ENCODE measurements around the gene FKBP1A. TPM values are rescaled to one million over a fixed set of nuclear protein-coding genes. Genes with fewer than 3 reads are reported as not detected.

The FKBP1A gene
- total and polyA plus RNA-seq, 2 donors (not counting 3 experiments of a cell fraction or from before 2014, with no cell fraction given): 968 to 1,972 TPM

DNA sequence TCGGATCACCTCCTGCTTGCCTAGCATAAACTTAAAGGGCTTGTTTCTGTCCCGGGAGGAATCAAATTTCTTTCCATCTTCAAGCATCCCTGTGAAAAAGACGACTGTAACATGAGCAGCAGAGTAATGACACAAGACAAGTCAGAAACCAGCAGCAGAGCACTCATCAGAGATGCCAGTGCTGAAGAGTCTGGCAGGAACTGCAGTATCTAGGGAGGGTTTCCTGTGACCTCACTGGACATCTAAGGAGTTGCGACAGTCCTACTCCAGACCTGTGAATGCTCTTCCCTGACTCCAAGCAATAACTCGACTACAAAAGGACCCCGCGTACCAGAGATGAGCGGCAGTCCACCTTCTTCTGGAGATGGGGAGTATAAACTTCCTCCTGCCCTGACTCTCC lies 17.3 kb downstream of the FKBP1A start:
- peak; percentile 47 for DNase-seq (ENCODE audit: low read depth, low spot score)
- Histone ChIP-seq H3K9me1 (replicated peaks; ENCODE audit: control insufficient read depth, extremely low read depth, insufficient read depth, low read length) (no peaks in the 10 kb centered on the region), H3K27me3 (ENCODE audit: control insufficient read depth in 2 of 2, insufficient read depth in 2 of 2, low read length in 2 of 2) (no peaks in the 10 kb centered on the region), H3K4me1 (ENCODE audit: control insufficient read depth, extremely low read depth, insufficient read depth, low read length) (peaks cover 99% of the 10 kb centered on the region), H4K20me1 (replicated peaks; ENCODE audit: control insufficient read depth, extremely low read depth, insufficient read depth, low read length) (peaks cover 4% of the 10 kb centered on the region), H3K79me2 (ENCODE audit: control insufficient read depth, insufficient read depth, low read length) (peaks cover 99% of the 10 kb centered on the region), H3K27ac (ENCODE audit: insufficient read depth, low read depth, low read length) (peak overlapping the region; percentile 83), H3K4me3 (replicated peaks in 1 of 3; ENCODE audit: insufficient read depth in 1 of 3, low read depth in 1 of 3, low read length in 3 of 3) (no peak overlapping the region), H3K9ac (replicated peaks; ENCODE audit: extremely low read depth, insufficient read depth, low read length) (peak overlapping the region; percentile 21), H3K9me3 (replicated peaks; ENCODE audit: control insufficient read depth, insufficient read depth, low read length) (no peaks in the 10 kb centered on the region), H2AFZ (ENCODE audit: low read depth, low read length) (no peak overlapping the region), H3K4me2 (ENCODE audit: insufficient read depth, low read length) (peak overlapping the region; percentile 18), H3K36me3 (ENCODE audit: control insufficient read depth in 2 of 2, extremely low read depth in 1 of 2, insufficient read depth in 2 of 2, low read length in 2 of 2) (peaks cover 14 to 17% of the 10 kb centered on the region in 2 experiments)
- no TSS peak for BruUV-seq (replicated peaks)
- TF ChIP-seq, protein P1, sequence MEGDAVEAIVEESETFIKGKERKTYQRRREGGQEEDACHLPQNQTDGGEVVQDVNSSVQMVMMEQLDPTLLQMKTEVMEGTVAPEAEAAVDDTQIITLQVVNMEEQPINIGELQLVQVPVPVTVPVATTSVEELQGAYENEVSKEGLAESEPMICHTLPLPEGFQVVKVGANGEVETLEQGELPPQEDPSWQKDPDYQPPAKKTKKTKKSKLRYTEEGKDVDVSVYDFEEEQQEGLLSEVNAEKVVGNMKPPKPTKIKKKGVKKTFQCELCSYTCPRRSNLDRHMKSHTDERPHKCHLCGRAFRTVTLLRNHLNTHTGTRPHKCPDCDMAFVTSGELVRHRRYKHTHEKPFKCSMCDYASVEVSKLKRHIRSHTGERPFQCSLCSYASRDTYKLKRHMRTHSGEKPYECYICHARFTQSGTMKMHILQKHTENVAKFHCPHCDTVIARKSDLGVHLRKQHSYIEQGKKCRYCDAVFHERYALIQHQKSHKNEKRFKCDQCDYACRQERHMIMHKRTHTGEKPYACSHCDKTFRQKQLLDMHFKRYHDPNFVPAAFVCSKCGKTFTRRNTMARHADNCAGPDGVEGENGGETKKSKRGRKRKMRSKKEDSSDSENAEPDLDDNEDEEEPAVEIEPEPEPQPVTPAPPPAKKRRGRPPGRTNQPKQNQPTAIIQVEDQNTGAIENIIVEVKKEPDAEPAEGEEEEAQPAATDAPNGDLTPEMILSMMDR (IDR thresholded peaks at IDR 0.05; ENCODE audit: extremely low read depth in 1 of 2, insufficient read depth in 1 of 2, low read depth in 1 of 2, low read length in 2 of 2): no peak
- TF ChIP-seq POLR2A (IDR thresholded peaks at IDR 0.05; ENCODE audit: low read depth, low read length) (peak; percentile 45), POLR2AphosphoS5 (IDR thresholded peaks at IDR 0.05; ENCODE audit: insufficient read depth, low read depth, low read length) (peak; percentile 15)
- intact Hi-C loops (cut with micrococcal nuclease) (loop anchor here (2.0 kb wide), 1 partner anchor 39 kb away; no protein-coding TSS in a partner anchor), dilution Hi-C loops (cut with MboI; ENCODE audit: extremely low pct_ligation_motif_present, low sequenced_read_pairs) (no loop called here)
- ChIA-PET POLR2A (interaction anchor here (2.7 kb wide), 1 partner anchor 10 kb away, joined by 11 read pairs; no protein-coding TSS in a partner anchor), CTCF (interaction anchor here (1.1 to 3.2 kb wide), 2 partner anchors 49 to 53 kb away, joined by 3 to 12 read pairs; no protein-coding TSS in a partner anchor)
- FAIRE-seq: peak; percentile 74

DNA sequence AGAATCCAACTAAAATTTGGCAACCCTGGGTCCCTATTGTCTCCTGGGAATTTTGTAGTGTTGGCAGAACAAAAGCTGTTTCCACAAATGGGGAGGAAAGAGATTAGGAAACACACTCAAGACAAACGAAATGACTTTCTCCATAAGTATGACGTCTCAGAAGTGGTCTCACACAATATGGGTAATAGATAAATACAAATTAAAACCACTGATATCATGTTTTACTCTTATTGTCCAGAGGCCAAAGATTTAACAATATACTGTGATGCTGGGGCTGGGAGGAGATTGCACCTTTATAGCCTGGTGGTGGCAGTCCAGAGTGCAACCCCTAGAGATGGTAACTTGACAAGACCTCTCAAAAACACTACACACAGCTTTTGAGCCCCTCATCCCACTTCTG lies 18.6 kb downstream of the FKBP1A start:
- TF ChIP-seq JUN (IDR thresholded peaks at IDR 0.05; ENCODE audit: borderline replicate concordance, insufficient read depth, insufficient read length, low read depth) (no peak), POLR2AphosphoS5 (IDR thresholded peaks at IDR 0.05; ENCODE audit: insufficient read depth, low read depth, low read length) (peak; percentile 8), FOS (IDR thresholded peaks at IDR 0.05; ENCODE audit: borderline replicate concordance, insufficient read depth, low read length) (no peak), GATA2 (IDR thresholded peaks at IDR 0.05; ENCODE audit: insufficient read depth, insufficient read length, low read depth, low read length) (no peak), EZH2 (IDR thresholded peaks at IDR 0.05; ENCODE audit: borderline replicate concordance, low read depth, low read length, severe bottlenecking) (no peak), POLR2A (IDR thresholded peaks at IDR 0.05; ENCODE audit: low read depth, low read length) (peak; percentile 12)
- TF ChIP-seq, protein P1 (IDR thresholded peaks at IDR 0.05; ENCODE audit: extremely low read depth in 1 of 2, insufficient read depth in 1 of 2, low read depth in 1 of 2, low read length in 2 of 2): no peak
- POLR2A ChIA-PET: interaction anchor here (1.9 kb wide), 1 partner anchor 16 kb away, joined by 4 read pairs; no protein-coding TSS in a partner anchor
- Histone ChIP-seq H3K4me1 (ENCODE audit: control insufficient read depth, extremely low read depth, insufficient read depth, low read length) (peaks cover 95% of the 10 kb centered on the region), H3K27me3 (ENCODE audit: control insufficient read depth in 2 of 2, insufficient read depth in 2 of 2, low read length in 2 of 2) (no peaks in the 10 kb centered on the region), H3K36me3 (ENCODE audit: control insufficient read depth in 2 of 2, extremely low read depth in 1 of 2, insufficient read depth in 2 of 2, low read length in 2 of 2) (peaks cover 19 to 23% of the 10 kb centered on the region in 2 experiments), H3K9ac (replicated peaks; ENCODE audit: extremely low read depth, insufficient read depth, low read length) (peak overlapping the region; percentile 0), H4K20me1 (replicated peaks; ENCODE audit: control insufficient read depth, extremely low read depth, insufficient read depth, low read length) (peaks cover 3% of the 10 kb centered on the region), H3K4me3 (replicated peaks in 1 of 3; ENCODE audit: insufficient read depth in 1 of 3, low read depth in 1 of 3, low read length in 3 of 3) (no peak overlapping the region), H3K79me2 (ENCODE audit: control insufficient read depth, insufficient read depth, low read length) (peaks cover 96% of the 10 kb centered on the region), H3K27ac (ENCODE audit: insufficient read depth, low read depth, low read length) (peak overlapping the region; percentile 83), H3K9me3 (replicated peaks; ENCODE audit: control insufficient read depth, insufficient read depth, low read length) (no peaks in the 10 kb centered on the region), H3K4me2 (ENCODE audit: insufficient read depth, low read length) (peak overlapping the region; percentile 13), H2AFZ (ENCODE audit: low read depth, low read length) (no peak overlapping the region), H3K9me1 (replicated peaks; ENCODE audit: control insufficient read depth, extremely low read depth, insufficient read depth, low read length) (no peaks in the 10 kb centered on the region)
- DNase-seq (ENCODE audit: low read depth, low spot score): peak; percentile 69
- no TSS peak for BruUV-seq (replicated peaks)
- intact Hi-C loops (cut with micrococcal nuclease) (loop anchor here (1.0 to 2.0 kb wide), 2 partner anchors 17 to 37 kb away; no protein-coding TSS in a partner anchor), dilution Hi-C loops (cut with MboI; ENCODE audit: extremely low pct_ligation_motif_present, low sequenced_read_pairs) (no loop called here)
- peak; percentile 65 for FAIRE-seq
- CTCF ChIA-PET: interaction anchor here (0.7 to 2.9 kb wide), 7 partner anchors 17 to 130 kb away, joined by 3 to 22 read pairs (median 5); no protein-coding TSS in a partner anchor

All from endothelial cell of umbilical vein (primary cell).